Effector memory CD4-positive, alpha-beta T cell (primary cell): ENCODE measurements around the gene CREG2.

Experiments used
- DNase-seq, 3 donors: peaks; one replicate each; pipeline ENCODE4 v3.0.0-alpha.2; 2020
- H3K27ac ChIP-seq: 2 replicates; pipeline ENCODE4 v1.7.0; 2013; ENCODE audit warnings: mild to moderate bottlenecking, low read length, moderate library complexity; ENCODE audit not compliant: insufficient read depth, poor library complexity, severe bottlenecking
- H3K27me3 ChIP-seq: replicated peaks from 2 replicates; pipeline ENCODE4 v1.7.0; 2013; ENCODE audit warnings: mild to moderate bottlenecking, low read length; ENCODE audit not compliant: insufficient read depth, control insufficient read depth, poor library complexity, severe bottlenecking
- H3K36me3 ChIP-seq: 2 replicates; pipeline ENCODE4 v1.7.0; 2013; ENCODE audit warnings: mild to moderate bottlenecking, low read length, moderate library complexity; ENCODE audit not compliant: control insufficient read depth, insufficient read depth
- H3K4me1 ChIP-seq: 2 replicates; pipeline ENCODE4 v1.7.0; 2013; ENCODE audit warnings: low read length, mild to moderate bottlenecking; ENCODE audit not compliant: control insufficient read depth, insufficient read depth, poor library complexity, severe bottlenecking
- H3K4me3 ChIP-seq: 2 replicates; pipeline ENCODE4 v1.7.0; 2013; ENCODE audit warnings: low read length, low read depth, mild to moderate bottlenecking; ENCODE audit not compliant: insufficient read depth, poor library complexity, severe bottlenecking
- H3K9me3 ChIP-seq: 2 replicates; pipeline ENCODE4 v1.7.0; 2013; ENCODE audit warnings: mild to moderate bottlenecking, low read length, moderate library complexity; ENCODE audit not compliant: control insufficient read depth

CREG2 gene

GRCh38 chr2:101305035-101305434 is 82.3 kb downstream of the CREG2 start:
- peaks cover 9% of the 10 kb centered on the region for H3K36me3 ChIP-seq
- H3K4me1 ChIP-seq = peaks cover 54% of the 10 kb centered on the region
- H3K4me3 ChIP-seq = peak overlapping the region; percentile 92
- H3K27ac ChIP-seq = peak overlapping the region; percentile 91
- H3K9me3 ChIP-seq = no peaks in the 10 kb centered on the region
- DNase-seq = no peak
- no peaks in the 10 kb centered on the region for H3K27me3 ChIP-seq

GRCh38 chr2:101303688-101304087 is 83.6 kb downstream of the CREG2 start:
- no peak overlapping the region for H3K4me3 ChIP-seq
- peaks cover 53% of the 10 kb centered on the region for H3K4me1 ChIP-seq
- no peak overlapping the region for H3K27ac ChIP-seq
- no peaks in the 10 kb centered on the region for H3K27me3 ChIP-seq
- DNase-seq = no peak
- peaks cover 9% of the 10 kb centered on the region for H3K36me3 ChIP-seq
- H3K9me3 ChIP-seq = no peaks in the 10 kb centered on the region

- Histone ChIP-seq H3K9me3 (no peaks in the 10 kb centered on the region), H3K4me1 (peaks cover 64% of the 10 kb centered on the region), H3K27ac (no peak overlapping the region), H3K4me3 (no peak overlapping the region), H3K27me3 (no peaks in the 10 kb centered on the region), H3K36me3 (peaks cover 9% of the 10 kb centered on the region)
- no peak for DNase-seq
Measured at GRCh38 chr2:101302016-101302415, 85.3 kb downstream of the CREG2 start.

- no peaks in the 10 kb centered on the region for H3K27me3 ChIP-seq
- H3K9me3 ChIP-seq = no peaks in the 10 kb centered on the region
- peaks cover 68% of the 10 kb centered on the region for H3K4me1 ChIP-seq
- H3K4me3 ChIP-seq = peak overlapping the region; percentile 10
- DNase-seq = no peak
- H3K36me3 ChIP-seq = peaks cover 8% of the 10 kb centered on the region
- H3K27ac ChIP-seq = no peak overlapping the region
Measured at GRCh38 chr2:101300836-101301235, 86.5 kb downstream of the CREG2 start.

- H3K36me3 ChIP-seq = peaks cover 5% of the 10 kb centered on the region
- no peak for DNase-seq
- H3K4me3 ChIP-seq = no peak overlapping the region
- H3K27ac ChIP-seq = no peak overlapping the region
- H3K9me3 ChIP-seq = no peaks in the 10 kb centered on the region
- no peaks in the 10 kb centered on the region for H3K27me3 ChIP-seq
- peaks cover 61% of the 10 kb centered on the region for H3K4me1 ChIP-seq
Measured at GRCh38 chr2:101300164-101300563, 87.1 kb downstream of the CREG2 start.

GRCh38 chr2:101299604-101300003 is 87.7 kb downstream of the CREG2 start:
- no peaks in the 10 kb centered on the region for H3K27me3 ChIP-seq
- peaks cover 58% of the 10 kb centered on the region for H3K4me1 ChIP-seq
- H3K27ac ChIP-seq = no peak overlapping the region
- no peaks in the 10 kb centered on the region for H3K9me3 ChIP-seq
- no peak for DNase-seq
- no peak overlapping the region for H3K4me3 ChIP-seq
- peaks cover 9% of the 10 kb centered on the region for H3K36me3 ChIP-seq

- Histone ChIP-seq H3K27ac (no peak overlapping the region), H3K27me3 (no peaks in the 10 kb centered on the region), H3K36me3 (peaks cover 26% of the 10 kb centered on the region), H3K9me3 (no peaks in the 10 kb centered on the region), H3K4me3 (no peak overlapping the region), H3K4me1 (peaks cover 54% of the 10 kb centered on the region)
- DNase-seq = no peak
Measured at GRCh38 chr2:101297383-101297782, 89.9 kb downstream of the CREG2 start.

GRCh38 chr2:101296371-101296770 is 90.9 kb downstream of the CREG2 start:
- H3K4me3 ChIP-seq = no peak overlapping the region
- DNase-seq = no peak
- H3K27ac ChIP-seq = no peak overlapping the region
- no peaks in the 10 kb centered on the region for H3K9me3 ChIP-seq
- no peaks in the 10 kb centered on the region for H3K27me3 ChIP-seq
- peaks cover 45% of the 10 kb centered on the region for H3K4me1 ChIP-seq
- H3K36me3 ChIP-seq = peaks cover 30% of the 10 kb centered on the region

- no peaks in the 10 kb centered on the region for H3K27me3 ChIP-seq
- no peak overlapping the region for H3K27ac ChIP-seq
Measured at GRCh38 chr2:101295895-101296294, 91.4 kb downstream of the CREG2 start.

More at GRCh38 chr2:101295895-101296294, 91.4 kb downstream of the CREG2 start:
- Histone ChIP-seq H3K36me3 (peaks cover 32% of the 10 kb centered on the region), H3K4me3 (no peak overlapping the region), H3K9me3 (no peaks in the 10 kb centered on the region), H3K4me1 (peaks cover 41% of the 10 kb centered on the region)
- no peak for DNase-seq
